ENCODE results near the gene RAB6D. TPM values are rescaled to one million over a fixed set of nuclear protein-coding genes. Genes with fewer than 3 reads are reported as not detected.
"Not testable (repeated sequence)": the region's sequence is repeated elsewhere in the genome, so short reads cannot be mapped to it uniquely, and the experiment has no call there.

Gene RAB6D
- total and polyA plus RNA-seq, 2 experiments from 2014 or later: 0.37 TPM; not detected in 1

DNA sequence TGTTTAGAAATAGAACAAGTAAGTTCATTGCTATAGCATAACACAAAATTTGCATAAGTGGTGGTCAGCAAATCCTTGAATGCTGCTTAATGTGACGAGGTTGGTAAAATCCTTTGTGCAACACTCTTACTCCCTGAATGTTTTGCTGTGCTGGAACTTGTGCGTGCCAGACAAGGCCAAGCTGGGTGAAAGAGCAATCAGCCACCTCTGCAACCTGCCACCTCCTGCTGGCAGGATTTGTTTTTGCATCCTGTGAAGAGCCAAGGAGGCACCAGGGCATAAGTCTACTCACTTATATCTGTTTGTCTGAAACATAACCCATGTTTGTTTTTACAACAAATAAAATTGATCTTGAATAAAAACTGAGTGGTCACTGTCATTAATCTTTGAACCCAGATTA lies 53.0 kb downstream of the RAB6D start:
- not testable (repeated sequence) for ATAC-seq; H3K36me3 ChIP-seq (ENCODE audit: insufficient read depth); H3K4me1 Mint-ChIP-seq; H3K79me2 ChIP-seq (replicated peaks; ENCODE audit: insufficient read depth); H3K27me3 ChIP-seq (ENCODE audit: insufficient read depth); H3K27ac Mint-ChIP-seq; H3K9me2 ChIP-seq (ENCODE audit: insufficient read depth); H3K4me3 Mint-ChIP-seq; H3K4me2 ChIP-seq; H3F3A ChIP-seq (replicated peaks; ENCODE audit: low read depth); H3K4me3 ChIP-seq; H4K20me1 ChIP-seq (replicated peaks; ENCODE audit: insufficient read depth); H3K36me3 Mint-ChIP-seq (ENCODE audit: low read depth); H3K27me3 Mint-ChIP-seq (ENCODE audit: insufficient read depth, low read depth, poor library complexity); H2AFZ ChIP-seq; H3K9me3 Mint-ChIP-seq; H3K27ac ChIP-seq (ENCODE audit: low read depth); H3K4me1 ChIP-seq (ENCODE audit: insufficient read depth)
- DNase-seq (ENCODE audit: low spot score): peak; percentile 31
- TF ChIP-seq, protein P1, sequence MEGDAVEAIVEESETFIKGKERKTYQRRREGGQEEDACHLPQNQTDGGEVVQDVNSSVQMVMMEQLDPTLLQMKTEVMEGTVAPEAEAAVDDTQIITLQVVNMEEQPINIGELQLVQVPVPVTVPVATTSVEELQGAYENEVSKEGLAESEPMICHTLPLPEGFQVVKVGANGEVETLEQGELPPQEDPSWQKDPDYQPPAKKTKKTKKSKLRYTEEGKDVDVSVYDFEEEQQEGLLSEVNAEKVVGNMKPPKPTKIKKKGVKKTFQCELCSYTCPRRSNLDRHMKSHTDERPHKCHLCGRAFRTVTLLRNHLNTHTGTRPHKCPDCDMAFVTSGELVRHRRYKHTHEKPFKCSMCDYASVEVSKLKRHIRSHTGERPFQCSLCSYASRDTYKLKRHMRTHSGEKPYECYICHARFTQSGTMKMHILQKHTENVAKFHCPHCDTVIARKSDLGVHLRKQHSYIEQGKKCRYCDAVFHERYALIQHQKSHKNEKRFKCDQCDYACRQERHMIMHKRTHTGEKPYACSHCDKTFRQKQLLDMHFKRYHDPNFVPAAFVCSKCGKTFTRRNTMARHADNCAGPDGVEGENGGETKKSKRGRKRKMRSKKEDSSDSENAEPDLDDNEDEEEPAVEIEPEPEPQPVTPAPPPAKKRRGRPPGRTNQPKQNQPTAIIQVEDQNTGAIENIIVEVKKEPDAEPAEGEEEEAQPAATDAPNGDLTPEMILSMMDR (conservative IDR thresholded peaks at IDR 0.05; ENCODE audit: low read depth in 2 of 2): peak; percentile 42 to 44

Other genes starting within 250 kb of the RAB6D start
- 0.12 and 0.97 TPM in 2 replicates for gene POTEE, start 154.6 kb downstream of the RAB6D start, total RNA-seq (2014; rRNA removed; shearing (Covaris generic))
- 0.50 and 0.79 TPM in 2 replicates for gene POTEE, start 154.6 kb downstream of the RAB6D start, polyA plus RNA-seq (2016; fragmentation: Nextera tagmentation; extraction: Ambion mirVana)
- gene TUBA3D, start 112.0 kb upstream of the RAB6D start, total RNA-seq (2014; rRNA removed; shearing (Covaris generic)): not detected in 2 replicates
- gene TUBA3D, start 112.0 kb upstream of the RAB6D start, polyA plus RNA-seq (2016; fragmentation: Nextera tagmentation; extraction: Ambion mirVana): 0.27 and 0.33 TPM in 2 replicates
- gene MZT2A, start 128.2 kb upstream of the RAB6D start, total RNA-seq (2014; rRNA removed; shearing (Covaris generic)): 56.9 and 69.0 TPM in 2 replicates
- 120 and 141 TPM in 2 replicates for gene MZT2A, start 128.2 kb upstream of the RAB6D start, polyA plus RNA-seq (2016; fragmentation: Nextera tagmentation; extraction: Ambion mirVana)
- gene CCDC74A, start 163.7 kb upstream of the RAB6D start, total RNA-seq (2014; rRNA removed; shearing (Covaris generic)): 47.8 and 64.6 TPM in 2 replicates
- gene CCDC74A, start 163.7 kb upstream of the RAB6D start, polyA plus RNA-seq (2016; fragmentation: Nextera tagmentation; extraction: Ambion mirVana): 15.9 and 16.5 TPM in 2 replicates